Subcutaneous adipose tissue (tissue), 4 donors: ENCODE results near the gene NFIB. TPM values are rescaled to one million over a fixed set of nuclear protein-coding genes. Genes with fewer than 3 reads are reported as not detected.

Experiments used
- CTCF ChIP-seq: fragments of 450-650 bp; IDR thresholded peaks from one replicate; pipeline ENCODE4 v1.5.1; 2016; ENCODE audit warnings: low read depth, mild to moderate bottlenecking, control low read depth, antibody characterized with exemption, moderate library complexity
- total RNA-seq, 4 donors: library from RNA; depleted of rRNA; stranded (reverse); fragments of >200 nt; gene quantifications; one replicate each; pipeline ENCODE4 v1.1.0, GENCODE V29; 2016

Gene NFIB
- total RNA-seq, 4 donors from 2014 or later = 79.2 to 215 (median 126) TPM

GRCh38 chr9:14222149-14222835 is 91.6 kb downstream of the NFIB start:
- no peak for TF ChIP-seq CTCF

GRCh38 chr9:14221558-14221957 is 92.4 kb downstream of the NFIB start:
- TF ChIP-seq CTCF = no peak

GRCh38 chr9:14221119-14221518 is 92.8 kb downstream of the NFIB start:
- TF ChIP-seq CTCF = no peak

- no peak for TF ChIP-seq CTCF
Observed at GRCh38 chr9:14220256-14220655, 93.7 kb downstream of the NFIB start.

GRCh38 chr9:14219850-14220249 is 94.1 kb downstream of the NFIB start:
- no peak for TF ChIP-seq CTCF

GRCh38 chr9:14218253-14218652 is 95.7 kb downstream of the NFIB start:
- TF ChIP-seq CTCF = no peak

- TF ChIP-seq CTCF = no peak
Observed at GRCh38 chr9:14216612-14217194, 97.2 kb downstream of the NFIB start.
